GM19238 (cell line): ENCODE data around the gene ADAMTS13.
A peak's percentile ranks its signal among the peaks of the same experiment; 100 is the strongest.
"Not testable (repeated sequence)": the region's sequence is repeated elsewhere in the genome, so short reads cannot be mapped to it uniquely, and the experiment has no call there.

ENCODE experiments used
- DNase-seq: peaks from one replicate; pipeline ENCODE4 v3.0.0; 2011; ENCODE audit warnings: low spot score; ENCODE audit not compliant: insufficient read length

ADAMTS13 gene

DNA sequence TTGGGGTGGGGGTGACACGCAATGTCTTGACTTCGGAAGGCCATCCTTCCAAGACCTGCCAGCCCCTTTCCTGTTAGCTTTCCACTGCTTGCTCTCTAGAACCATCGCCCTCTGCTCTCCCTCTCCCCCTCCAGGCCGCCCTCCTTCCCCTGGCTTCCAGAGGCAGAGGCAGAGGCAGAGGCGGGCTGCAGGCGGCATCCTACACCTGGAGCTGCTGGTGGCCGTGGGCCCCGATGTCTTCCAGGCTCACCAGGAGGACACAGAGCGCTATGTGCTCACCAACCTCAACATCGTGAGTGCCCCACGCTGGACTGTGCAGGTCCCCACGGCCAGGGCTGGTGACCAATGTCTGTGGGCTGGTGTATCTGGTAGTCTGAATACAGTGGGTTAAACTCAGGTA is 2.0 kb downstream of the ADAMTS13 start:
- no peak for DNase-seq

DNA sequence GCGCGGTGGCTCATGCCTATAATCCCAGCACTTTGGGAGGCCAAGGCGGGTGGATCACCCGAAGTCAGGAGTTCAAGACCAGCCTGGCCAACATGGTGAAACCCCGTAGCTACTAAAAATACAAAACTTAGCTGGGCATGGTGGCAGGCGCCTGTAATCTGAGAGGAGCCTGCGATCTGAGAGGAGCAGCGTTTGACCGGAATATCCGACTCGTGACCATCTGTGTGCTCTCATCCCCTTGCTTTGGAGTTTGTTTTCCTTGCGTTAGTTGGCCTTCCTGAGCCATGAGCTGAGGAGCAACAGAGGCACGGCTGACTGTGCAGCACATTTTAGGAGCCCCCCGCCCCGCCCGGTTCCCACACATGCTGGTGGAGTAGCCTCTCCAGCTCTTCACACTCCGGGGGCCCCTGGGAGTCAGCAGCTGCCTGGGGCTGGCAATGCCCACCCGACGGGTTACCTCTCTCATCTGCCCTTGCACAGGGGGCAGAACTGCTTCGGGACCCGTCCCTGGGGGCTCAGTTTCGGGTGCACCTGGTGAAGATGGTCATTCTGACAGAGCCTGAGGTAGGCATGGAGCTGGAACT is 3.0 kb downstream of the ADAMTS13 start:
- DNase-seq = no peak

DNA sequence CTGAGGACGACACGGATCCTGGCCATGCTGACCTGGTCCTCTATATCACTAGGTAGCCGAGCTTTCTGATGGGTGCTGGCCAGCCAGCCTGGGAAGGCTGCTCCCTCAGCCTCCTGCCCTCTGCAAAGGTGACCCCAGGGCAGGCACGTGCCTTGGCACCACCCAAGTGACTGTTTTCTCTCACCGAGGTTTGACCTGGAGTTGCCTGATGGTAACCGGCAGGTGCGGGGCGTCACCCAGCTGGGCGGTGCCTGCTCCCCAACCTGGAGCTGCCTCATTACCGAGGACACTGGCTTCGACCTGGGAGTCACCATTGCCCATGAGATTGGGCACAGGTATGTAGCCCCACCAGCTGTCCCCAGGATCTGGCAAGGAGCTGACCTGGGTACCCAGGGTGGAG is 3.8 kb downstream of the ADAMTS13 start:
- no peak for DNase-seq

DNA sequence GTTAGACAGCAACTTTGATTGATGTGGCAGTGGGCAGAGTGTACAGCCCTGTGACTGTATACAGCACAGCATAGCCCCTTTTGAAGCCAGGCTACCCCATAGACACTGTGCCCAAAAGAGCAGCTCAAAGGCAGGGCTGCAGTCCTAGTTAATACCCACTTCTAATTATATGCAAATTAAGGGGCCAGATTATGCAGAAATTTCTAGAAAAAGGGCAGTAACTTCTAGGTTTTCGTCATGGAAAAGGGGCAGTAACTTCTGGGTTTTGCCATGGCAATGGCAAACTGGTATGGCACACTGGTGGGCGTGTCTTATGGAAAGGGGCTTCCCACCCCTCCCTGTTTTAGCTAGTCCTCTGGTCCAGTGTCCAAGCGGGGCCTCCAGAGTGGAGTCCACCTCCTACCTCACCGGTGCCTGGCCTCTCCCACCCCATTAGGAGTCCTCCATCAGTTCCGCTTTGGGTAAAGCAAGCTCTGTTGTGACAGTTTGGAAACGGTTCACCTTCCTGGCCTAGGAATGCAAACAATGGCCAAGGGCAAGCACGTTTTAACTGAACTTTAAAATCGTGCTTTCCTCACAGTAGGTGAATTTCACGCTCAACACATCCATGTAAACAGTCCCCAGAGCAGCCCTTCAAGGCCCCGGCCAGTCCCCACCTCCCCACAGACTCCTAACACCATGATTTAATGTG is 5.6 kb downstream of the ADAMTS13 start:
- DNase-seq = no peak

DNA sequence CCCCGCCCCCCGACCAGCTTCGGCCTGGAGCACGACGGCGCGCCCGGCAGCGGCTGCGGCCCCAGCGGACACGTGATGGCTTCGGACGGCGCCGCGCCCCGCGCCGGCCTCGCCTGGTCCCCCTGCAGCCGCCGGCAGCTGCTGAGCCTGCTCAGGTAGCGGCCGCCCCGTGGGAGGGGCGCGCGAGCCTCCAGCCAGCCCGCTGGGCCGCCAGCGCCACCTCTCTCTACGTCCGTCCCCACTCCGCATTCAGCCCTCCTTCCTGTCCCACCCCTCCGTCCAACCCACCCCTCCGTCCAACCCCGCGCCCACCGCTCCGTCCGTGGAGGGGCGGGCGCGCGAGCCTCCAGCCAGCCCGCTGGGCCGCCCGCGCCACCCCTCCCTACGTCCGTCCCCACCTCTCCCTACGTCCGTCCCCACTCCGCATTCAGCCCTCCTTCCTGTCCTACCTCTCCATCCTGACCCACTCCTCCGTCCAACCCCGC is 6.5 kb downstream of the ADAMTS13 start:
- peak; percentile 58 for DNase-seq

DNA sequence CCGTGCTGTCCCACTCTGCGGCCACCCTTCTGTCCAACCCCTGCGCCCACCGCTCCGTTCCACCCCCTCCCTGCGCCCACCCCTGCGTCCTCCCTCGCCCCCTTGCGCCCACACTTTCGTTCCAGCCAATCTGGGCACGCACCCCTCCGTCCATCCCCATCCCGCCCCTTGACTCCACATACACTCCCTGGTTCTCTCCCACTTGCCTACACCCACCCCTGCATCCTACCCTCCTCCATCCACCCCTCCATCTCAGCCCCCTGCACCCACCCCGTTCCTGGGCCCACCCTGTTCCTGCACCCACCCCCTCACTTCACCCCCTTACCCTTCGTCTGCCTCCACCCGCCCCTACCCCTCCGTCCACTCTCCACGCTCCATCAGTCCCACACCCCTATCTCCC is 7.0 kb downstream of the ADAMTS13 start:
- no peak for DNase-seq

DNA sequence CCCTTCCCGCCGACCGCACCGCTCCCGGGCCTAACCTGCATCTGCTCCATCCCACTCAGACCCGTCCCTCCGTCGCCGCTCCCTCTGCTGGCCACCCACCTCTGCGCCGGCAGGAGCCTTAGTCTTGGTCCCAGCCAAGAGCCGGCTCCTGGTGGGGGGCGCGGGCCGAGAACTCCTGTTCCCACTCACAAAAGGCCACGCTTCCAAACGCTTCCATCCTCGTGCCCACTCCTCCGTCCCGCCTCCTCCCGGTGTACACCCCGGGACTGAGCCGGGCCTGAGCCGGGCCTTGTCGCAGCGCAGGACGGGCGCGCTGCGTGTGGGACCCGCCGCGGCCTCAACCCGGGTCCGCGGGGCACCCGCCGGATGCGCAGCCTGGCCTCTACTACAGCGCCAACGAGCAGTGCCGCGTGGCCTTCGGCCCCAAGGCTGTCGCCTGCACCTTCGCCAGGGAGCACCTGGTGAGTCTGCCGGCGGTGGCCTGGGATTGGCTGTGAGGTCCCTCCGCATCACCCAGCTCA is 7.5 kb downstream of the ADAMTS13 start:
- DNase-seq = no peak

DNA sequence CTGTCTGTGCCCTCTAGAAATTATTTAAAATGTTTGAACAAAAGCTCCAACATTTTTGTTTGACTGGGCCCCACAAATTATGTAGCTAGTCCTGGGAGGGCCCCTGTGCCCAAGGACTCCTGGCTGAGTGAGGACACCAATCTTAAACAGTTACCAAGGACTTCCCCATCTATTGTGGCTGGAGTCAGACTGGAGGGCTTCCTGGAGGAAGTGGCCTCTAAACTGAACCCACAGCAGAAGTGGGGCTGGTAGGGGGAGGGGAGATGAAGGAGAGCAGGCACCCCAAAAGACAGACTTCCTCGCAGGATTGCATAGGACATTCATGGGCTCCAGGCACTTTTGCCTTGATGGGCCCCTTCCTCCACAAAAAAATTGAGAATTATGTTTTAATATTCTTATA is 8.1 kb downstream of the ADAMTS13 start:
- DNase-seq = no peak

DNA sequence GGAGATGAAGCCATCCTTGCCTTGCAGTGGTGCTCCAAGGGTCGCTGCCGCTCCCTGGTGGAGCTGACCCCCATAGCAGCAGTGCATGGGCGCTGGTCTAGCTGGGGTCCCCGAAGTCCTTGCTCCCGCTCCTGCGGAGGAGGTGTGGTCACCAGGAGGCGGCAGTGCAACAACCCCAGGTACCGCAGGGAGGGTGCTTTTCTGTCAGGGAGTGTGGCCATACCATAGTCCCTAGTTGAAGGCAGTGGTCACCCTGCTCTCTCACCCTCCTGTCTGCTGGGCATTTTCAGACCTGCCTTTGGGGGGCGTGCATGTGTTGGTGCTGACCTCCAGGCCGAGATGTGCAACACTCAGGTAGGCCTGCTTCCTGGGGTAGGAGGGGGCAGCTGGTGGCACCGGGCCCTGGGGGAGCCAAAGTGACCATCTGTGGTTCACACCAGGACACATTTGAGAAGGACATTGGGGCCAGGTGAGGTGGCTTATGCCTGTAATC is 11.2 kb downstream of the ADAMTS13 start:
- DNase-seq = no peak

DNA sequence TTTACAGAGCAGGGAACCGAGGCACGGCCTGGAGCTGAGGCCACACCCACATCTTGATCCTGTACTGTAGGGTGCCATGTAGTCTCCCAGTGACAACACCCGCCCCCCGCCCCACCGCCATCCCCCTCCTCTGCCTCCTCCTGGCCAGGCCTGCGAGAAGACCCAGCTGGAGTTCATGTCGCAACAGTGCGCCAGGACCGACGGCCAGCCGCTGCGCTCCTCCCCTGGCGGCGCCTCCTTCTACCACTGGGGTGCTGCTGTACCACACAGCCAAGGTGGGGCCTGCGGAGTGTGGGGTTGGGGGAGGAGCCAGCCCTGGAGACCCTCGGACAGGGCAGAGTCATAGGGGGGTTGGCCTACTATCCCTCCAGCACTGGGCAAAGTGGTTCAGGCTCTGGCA is 14.5 kb downstream of the ADAMTS13 start:
- DNase-seq = no peak

DNA sequence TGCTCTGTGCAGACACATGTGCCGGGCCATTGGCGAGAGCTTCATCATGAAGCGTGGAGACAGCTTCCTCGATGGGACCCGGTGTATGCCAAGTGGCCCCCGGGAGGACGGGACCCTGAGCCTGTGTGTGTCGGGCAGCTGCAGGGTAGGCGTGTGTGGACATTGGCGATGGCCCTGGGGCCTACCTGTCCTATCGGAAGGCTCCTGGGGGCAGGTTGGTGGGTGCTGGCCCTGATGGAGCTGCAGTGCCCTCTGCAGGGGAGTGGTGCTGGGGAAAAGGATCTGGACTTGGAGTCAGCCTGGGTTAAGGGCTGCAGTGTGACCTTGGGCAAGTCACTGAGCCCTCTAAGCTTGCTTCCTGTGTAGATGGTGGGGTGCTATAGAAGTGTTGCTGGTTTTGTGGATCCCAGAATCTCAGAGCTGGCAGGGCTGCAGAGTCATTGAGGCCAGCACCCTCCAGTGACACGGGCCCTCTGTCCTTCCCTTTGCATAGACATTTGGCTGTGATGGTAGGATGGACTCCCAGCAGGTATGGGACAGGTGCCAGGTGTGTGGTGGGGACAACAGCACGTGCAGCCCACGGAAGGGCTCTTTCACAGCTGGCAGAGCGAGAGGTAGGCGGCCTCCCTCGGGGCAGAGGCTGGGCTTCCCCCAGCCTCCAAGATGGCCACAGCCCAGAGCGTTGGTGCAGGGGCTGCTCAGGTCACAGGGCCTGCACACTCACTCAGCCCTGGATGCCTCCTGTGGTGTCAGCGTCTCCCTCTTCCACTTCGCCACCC is 15.8 kb downstream of the ADAMTS13 start:
- peak; percentile 49 for DNase-seq

DNA sequence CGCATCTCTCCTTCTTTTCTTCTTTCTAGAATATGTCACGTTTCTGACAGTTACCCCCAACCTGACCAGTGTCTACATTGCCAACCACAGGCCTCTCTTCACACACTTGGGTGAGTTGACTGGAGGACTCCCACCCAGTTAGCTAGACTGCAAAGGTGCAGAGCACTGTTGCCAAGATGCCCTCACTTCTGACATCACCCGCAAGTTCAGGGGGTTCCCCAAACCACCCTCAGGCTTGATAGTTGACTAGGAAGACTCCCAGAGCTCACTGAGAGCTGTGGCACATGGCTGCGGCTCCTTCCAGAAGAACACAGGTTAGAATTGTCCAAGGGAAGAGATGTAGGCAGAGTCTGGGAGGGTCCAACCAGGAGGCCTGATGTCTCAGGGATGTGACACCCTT is 17.2 kb downstream of the ADAMTS13 start:
- DNase-seq = no peak

DNA sequence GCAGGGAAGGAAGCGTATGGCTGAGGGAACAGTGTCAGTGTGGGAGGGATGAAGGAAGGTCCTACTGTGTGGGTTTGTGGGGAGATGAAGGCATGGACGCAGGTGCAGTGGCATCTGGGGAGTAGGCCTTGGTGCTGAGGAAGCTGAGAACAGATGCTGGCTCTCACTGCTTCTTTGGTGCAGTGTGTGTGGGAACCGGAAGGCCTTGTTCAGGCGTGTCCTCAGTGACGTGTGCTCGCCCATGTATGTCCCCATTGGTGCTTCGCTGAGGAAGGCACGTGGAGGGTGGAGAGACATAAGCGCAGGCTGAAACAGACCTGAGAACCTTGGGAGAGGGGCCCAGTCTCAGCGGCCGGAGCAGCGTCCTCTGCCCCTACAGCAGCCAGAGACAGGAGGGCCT is 18.7 kb downstream of the ADAMTS13 start:
- peak; percentile 87 for DNase-seq

DNA sequence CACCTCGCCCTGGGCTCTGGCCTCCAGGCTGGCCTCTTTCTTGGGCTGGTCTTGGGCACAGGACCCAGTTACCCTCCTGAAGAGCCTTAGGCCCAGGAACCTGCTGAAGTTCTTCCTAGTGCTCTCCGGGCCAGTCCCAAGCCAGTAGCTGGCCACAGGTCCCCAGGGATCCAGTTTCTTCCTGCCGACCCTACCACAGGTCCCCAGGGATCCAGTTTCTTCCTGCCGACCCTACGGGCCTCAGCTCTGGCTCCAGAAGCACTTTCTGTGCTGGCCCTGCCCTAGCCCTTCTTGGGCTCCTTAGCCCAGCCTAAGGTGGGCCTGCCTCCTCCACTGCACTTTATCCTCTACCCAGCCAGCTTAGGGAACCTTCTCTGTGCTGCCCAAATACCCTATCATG is 19.4 kb downstream of the ADAMTS13 start:
- DNase-seq = no peak

DNA sequence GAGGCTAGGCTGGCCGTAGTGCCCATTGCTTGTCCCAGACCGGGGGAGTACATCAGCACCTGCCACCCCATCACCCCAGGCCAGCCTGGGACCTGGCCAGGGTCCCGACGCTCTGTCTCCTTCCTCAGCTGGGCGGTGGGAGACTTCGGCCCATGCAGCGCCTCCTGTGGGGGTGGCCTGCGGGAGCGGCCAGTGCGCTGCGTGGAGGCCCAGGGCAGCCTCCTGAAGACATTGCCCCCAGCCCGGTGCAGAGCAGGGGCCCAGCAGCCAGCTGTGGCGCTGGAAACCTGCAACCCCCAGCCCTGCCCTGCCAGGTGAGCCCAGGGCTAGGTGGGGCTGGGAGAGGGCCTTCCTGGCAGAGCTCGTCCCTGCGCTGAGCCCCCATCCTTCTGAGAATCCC is 21.1 kb downstream of the ADAMTS13 start:
- no peak for DNase-seq

DNA sequence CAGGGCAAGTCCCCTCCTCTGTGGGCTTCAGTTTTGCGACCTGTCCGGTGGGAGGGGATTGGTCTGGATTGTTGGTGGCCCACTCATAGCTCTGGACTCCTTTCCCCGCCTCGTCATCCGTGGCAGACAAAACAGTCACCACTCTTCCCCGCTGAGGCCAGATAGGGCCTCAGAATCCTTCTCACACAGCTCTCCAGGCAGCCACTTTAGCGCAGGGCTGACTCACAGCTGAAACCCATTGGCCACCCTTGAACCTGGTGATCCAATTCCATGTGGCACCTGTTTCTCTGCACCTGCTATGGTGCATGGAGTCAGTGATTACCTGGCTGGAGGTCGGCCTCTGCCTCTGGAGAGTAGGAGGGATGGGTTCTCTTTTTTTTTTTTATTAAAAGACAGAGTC is 21.8 kb downstream of the ADAMTS13 start:
- DNase-seq = no peak

DNA sequence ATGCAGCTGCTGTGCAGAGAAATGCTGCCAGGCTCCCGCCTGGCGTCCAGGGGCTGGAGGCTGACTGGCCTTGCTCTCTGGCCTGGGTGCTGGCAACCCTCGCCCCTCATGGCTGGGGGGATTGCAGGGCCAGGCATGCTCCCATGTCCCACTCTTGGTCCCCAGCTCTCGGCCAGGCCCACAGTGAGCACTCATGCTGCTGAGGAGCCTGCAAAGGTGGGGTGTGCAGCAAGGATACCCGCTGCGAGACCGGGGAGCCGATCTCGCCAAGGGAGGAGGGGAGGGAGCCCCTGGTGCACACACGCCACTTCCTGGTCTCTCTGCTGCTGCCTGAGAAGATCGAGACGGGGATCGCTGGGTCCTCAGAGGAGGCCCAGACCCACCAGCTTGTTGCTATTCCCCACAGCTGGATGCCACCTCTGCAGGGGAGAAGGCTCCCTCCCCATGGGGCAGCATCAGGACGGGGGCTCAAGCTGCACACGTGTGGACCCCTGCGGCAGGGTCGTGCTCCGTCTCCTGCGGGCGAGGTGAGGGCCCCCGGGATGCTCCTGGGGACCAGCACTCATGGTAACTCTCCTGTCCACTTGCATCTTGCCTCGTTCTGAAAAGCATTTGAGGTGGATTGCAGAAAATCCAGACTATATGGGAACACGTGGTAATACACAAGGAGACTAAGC is 23.3 kb downstream of the ADAMTS13 start:
- DNase-seq = no peak

DNA sequence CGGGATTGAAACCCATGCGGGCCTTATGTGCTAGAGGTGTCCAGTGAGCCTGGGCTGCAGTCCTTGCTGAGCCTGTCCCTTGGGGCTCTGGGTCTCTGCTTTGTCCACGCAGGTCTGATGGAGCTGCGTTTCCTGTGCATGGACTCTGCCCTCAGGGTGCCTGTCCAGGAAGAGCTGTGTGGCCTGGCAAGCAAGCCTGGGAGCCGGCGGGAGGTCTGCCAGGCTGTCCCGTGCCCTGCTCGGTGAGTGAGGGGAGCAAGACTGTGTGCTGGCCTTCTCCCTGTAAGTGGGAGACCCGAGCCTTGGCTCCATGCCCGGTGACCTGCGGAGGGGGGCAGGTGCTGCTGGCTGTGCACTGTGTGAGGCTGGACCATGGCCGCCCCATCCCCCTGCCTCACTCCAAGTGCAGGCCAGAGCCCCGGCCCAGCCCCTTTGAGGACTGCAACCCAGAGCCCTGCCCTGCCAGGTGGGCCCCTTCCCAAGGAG is 26.4 kb downstream of the ADAMTS13 start:
- no peak for DNase-seq

DNA sequence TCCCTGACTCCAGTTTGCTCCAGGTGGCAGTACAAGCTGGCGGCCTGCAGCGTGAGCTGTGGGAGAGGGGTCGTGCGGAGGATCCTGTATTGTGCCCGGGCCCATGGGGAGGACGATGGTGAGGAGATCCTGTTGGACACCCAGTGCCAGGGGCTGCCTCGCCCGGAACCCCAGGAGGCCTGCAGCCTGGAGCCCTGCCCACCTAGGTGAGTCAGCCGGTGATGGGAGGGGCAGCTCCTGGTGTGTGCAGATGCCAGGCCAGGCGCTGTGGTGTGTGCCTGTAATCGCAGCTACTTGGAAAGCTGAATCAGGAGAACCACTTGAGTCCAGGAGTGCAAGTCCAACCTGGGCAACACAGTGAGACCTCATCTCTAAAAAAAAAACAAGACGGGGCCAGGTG is 27.6 kb downstream of the ADAMTS13 start:
- DNase-seq = no peak

DNA sequence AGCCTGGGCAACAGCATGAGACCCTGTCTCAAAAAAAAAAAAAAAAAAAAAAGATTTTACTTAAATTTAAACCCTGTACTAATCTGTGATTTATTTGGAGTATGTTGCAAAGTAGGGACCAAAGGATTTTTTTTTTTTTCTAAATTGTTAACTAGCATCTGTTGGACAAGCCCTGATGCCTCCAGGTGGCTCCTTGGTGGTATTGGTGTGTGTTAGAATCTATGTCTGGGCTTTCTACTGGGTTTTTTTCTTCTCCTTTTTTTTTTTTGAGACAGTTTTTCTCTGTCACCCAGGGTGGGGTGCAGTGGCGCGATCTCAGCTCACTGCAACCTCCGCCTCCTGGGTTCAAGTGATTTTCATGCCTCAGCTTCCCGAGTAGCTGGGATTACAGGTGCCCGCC is 29.7 kb downstream of the ADAMTS13 start:
- not testable (repeated sequence) for DNase-seq

DNA sequence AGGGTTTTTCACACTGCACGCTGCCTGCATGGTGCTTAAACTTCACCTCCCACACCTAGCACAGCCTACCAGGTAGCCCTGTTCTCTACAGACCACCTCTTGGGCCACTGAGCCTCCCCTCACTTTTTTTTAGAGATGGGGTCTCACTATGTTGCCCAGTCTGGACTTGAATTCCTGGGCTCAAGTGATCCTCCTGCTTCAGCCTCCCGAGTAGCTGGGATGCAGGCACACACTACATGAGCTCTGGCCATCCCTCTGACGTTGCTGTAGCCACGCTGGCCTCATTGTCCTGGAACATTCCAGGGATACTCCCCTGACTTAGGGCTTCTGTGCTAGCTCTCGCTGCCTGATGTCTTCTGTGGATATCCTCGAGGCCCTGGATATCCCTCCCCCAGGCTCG is 30.4 kb downstream of the ADAMTS13 start:
- DNase-seq = no peak
